ENCODE data around the gene FEM1B.
"Not testable (repeated sequence)": the region's sequence is repeated elsewhere in the genome, so short reads cannot be mapped to it uniquely, and the experiment has no call there.

Gene FEM1B

DNA sequence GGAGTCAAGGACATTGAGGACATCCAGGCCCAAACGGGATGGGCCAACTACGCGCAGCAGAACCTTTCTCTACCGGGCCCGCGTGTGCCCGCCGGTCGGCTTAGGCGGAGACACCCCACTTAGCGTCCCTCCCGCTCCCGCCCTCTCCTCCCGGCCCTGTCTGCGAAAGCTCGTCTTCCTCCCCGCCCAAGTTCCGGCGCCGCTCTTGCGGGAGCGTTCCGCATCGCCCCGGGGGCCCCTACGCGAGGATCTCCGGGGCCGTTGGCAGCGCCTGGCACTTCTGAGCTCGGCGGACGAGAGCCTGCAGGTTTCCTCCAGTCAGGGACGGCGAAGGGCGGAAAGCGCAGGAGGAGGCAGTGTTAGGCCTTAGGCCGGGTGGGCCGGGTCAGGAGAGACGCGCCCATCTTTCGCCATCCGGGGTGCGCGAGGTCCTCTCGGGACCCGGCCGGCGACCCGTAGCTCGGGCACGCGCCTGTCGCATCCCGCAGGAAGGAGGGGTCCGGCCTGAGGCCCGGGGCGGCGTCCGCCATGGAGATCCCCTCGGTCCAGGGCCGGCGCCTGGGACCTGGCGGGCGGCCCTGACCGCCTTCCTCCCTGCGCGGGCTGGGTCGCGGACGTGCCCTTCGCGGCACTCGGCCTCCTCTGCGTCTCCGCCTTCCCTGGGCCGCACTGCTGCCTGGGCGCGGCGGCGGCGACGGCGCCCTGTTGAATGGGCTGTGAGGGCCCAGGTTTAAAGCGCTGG, at the start of gene FEM1B:
Gene FEM1B, plus strand, starts transcription at position 143 of the 742 bp plus-strand sequence. CDS start 673 bp downstream, outside the sequence.
- peak; percentile 90 for DNase-seq

GRCh38 chr15:68228143-68228970, 49.2 kb upstream of the FEM1B start:
- DNase-seq, result no peak

- DNase-seq, result no peak
These were observed 48.6 kb upstream of the FEM1B start for GRCh38 chr15:68228971-68229385.

- peak; percentile 80 for DNase-seq
These were observed 48.0 kb upstream of the FEM1B start, which contains the start of gene CLN6 for GRCh38 chr15:68229386-68230156. CLN6 (minus strand) TSS chr15:68229728; CDS start chr15:68229584, 144 bp downstream.

GRCh38 chr15:68230157-68231100, 47.1 kb upstream of the FEM1B start:
- DNase-seq, result no peak

GRCh38 chr15:68231102-68231818, 46.3 kb upstream of the FEM1B start:
- no peak for DNase-seq

DNA sequence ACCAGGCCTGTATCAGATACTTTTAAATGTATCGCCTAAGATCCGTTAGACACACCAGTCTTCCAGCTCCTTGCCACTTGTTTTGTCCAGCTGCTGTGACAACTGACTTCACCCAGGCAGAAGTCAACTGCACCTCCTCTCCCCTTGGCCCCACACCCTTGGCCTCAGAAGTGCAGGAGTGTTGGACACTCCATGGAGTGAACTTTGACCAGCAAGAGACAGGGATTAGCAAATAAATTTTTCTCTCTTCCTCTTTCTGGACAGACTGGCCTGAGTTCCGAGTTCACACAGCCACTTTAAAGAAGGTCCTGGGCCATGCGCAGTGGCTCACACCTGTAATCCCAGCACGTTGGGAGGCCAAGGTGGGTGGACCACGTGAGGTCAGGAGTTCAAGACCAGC, 45.1 kb upstream of the FEM1B start:
- no peak for DNase-seq

GRCh38 chr15:68232937-68233336, 44.6 kb upstream of the FEM1B start:
- no peak for DNase-seq

DNA sequence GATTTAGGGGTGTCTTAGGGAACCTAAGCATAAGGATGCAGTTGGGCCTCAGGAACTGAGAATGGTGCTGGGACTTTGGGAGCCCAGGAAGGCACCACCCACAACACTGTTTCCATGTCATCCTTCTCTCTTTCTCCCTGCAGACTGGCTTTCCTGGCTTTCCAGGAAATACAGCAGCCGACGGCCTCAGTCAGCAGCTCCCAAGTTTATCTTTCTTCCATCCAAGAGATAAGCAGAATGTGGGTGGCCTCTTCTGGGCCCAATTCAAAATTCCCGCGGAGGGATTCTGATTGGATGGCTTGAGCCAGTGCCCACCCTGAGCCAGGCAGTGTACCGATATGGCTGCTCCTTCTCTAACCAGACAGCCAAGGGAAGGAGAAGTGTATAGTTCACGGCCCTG, 43.5 kb upstream of the FEM1B start:
- DNase-seq, result no peak

DNA sequence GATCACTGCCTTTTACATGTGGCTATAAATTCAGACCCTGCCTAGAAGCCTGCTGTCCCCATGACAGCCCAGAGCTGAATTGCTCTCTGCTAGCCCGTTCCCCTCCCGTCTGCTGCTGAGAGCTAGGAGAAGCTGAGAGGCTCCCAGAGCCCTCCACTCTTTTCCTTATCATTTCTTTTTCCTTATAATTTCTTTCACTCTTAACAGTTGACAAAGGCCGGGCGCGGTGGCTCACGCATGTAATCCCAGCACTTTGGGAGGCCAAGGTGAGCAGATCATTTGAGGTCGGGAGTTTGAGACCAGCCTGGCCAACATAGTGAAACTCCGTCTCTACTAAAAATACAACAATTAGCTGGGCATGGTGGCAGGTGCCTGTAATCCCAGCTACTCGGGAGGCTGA, 43.0 kb upstream of the FEM1B start:
- not testable (repeated sequence) for DNase-seq

GRCh38 chr15:68235022-68235421, 42.5 kb upstream of the FEM1B start:
- DNase-seq, result no peak

- no peak for DNase-seq
These were observed 38.5 kb upstream of the FEM1B start for GRCh38 chr15:68239025-68239424.

DNA sequence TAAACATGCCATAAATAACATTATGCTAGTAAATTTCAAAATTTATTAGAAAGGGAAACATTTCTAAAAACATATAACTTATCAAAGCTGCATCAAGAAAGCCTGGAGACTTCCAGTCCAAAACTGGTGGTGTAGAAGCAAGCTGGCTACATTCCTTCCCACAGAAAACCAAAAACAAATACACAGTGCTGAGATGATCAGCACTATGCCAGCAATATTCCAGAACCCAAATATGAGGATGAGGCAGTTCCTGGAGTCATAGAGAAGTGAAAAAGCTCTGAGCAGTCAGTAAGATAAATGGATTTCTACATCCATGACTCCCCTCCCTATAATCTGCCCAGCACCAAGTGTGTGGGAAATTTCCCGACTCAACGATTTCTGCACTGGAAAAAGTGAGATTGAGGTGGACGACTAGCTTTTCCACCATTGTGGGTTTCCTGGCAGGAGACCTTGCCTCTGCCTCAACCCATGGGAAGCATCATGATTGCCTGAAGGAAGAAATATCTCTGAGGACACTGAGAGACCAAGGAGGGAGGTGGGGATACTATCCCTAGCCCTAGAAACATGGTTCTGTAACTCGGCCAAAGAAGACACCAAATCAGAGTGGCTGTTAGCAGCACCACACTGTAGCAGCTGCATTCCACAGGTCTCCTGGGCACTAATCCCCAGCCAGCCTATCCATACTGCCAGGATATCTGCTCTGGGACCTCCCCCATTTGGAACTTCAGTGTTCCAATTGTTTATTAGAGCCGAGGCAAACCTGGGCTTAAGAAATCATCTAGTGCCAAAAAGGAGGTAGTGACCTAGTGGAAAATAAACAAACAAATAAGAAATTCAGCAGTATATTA, 36.2 kb upstream of the FEM1B start:
- no peak for DNase-seq

- no peak for DNase-seq
These were observed 33.3 kb upstream of the FEM1B start for GRCh38 chr15:68244235-68244634.

- no peak for DNase-seq
These were observed 28.4 kb upstream of the FEM1B start for GRCh38 chr15:68249058-68249713.

DNA sequence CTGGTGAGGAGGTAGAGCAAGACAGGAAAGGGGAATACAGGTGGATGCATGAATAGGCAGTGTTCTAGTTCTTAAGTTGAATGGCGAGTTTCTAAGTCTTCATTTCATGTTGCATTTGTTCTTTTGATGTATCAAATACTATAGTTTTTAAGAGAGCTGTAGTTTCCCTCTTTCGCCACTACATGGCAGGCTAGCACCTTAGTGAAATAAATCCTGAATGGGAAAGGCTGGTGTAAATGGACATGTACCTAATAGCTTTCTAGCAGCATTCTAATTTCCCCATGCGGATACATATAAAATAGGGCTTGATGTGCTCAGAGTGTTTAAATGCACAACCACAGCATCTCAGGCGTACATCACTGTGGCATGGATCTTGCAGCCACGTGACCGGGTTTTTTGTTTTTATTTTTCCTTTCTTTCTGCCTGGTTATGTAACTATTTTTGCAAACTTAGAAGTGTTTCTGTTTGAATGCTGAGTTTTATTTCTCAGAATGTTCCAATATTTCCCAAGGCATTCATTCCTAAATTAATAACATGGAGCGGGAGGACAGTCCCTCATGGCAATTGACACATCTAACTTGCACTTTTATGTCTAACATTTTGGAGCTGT, 24.5 kb upstream of the FEM1B start:
- DNase-seq, result peak; percentile 72

DNA sequence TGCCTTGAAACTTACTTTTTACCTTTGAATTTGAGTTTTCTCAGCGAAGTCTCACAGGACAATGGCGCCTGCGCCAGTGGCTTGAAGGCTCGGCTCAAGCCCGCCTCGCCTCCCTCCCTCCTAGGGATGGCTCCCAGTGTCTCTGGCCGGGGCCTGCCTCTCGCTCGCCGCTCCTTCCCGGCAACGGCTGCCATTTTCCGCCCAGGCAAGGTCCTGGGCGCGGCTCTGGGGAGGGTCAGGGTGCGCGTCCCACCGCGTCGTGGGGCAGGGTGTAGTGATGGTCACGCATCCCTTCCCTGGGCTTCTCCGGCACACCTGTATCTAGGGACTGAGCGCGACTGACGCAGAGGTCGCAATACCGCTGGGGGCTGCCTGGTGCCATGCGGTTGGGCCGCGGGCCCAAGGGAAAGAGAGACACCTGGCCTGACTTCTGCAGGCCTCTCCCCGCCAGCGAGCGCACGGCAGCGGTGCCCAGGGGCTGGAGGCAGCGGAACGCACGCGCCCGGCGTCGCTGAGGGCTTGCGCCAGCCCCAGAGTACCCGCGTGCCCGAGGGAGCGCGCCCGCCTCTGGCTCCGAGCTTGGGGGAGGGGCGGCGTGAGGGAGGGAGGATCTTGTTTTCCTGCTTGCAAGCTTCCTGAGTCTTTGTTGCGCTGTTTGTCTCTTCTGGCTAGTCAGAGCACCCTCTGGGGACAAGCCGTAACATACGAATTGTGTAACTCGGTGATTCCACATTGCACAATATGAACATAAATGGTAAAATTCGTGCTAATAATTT, 20.7 kb upstream of the FEM1B start:
- DNase-seq, result peak; percentile 62

- no peak for DNase-seq
These were observed 18.9 kb upstream of the FEM1B start for GRCh38 chr15:68258692-68259091.

DNA sequence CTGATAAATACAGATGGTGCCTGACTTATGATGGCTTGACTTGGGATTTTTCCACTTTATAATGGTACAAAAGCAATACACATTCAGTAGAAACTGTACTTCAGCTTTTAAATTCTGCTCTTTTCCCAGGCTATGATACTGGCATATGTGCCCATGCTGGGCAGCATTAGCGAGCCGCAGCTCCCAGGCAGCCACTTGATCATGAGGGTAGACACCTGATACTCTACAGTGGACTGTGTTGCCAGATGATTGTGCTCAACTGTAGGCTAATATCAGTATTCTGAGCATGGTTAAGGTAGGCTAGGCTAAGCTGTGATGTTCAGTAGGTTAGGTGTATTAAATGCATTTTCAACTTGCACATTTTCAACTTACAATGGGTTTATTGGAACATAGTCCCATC, 17.7 kb upstream of the FEM1B start:
- DNase-seq, result no peak
